ENCODE measurements around the gene PIEZO1. TPM values are rescaled to one million over a fixed set of nuclear protein-coding genes. Genes with fewer than 3 reads are reported as not detected.

Gene PIEZO1
- total and polyA plus RNA-seq, 9 of the 15 experiments (the other 6 are each of a cell fraction or from before 2014, with no cell fraction given) = 3.6 to 432 (median 131) TPM

DNA sequence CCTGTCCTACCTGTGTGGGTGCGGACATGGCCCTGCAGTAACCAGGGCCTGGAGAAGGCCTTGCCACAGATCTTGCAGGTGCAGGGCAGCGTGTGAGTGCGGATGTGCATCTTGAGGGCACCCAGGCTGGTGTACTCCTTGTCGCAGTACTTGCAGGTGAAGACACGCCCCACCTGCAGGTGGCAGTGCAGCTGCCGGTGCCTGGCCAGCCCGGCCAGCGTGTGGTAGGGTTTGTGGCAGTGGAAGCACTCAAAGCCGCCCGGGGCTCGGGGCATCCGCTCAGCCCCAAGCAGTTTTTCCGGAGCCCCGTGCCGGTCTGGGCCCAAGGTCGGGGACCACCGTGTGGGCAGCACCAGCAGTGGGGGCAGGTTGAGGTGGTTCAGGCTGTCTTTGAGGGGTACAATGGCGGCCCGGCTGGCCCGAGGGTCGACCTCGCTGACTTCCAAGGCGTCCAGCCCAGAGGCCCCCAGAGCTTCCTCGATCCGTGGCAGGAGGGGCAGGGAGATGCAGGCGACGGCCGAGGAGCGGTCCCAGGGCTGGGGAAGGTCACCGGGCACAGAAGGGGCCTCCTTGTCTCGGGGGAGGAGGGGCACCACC is 103.8 kb downstream of the PIEZO1 start (continued):
- TF ChIP-seq, protein P1, sequence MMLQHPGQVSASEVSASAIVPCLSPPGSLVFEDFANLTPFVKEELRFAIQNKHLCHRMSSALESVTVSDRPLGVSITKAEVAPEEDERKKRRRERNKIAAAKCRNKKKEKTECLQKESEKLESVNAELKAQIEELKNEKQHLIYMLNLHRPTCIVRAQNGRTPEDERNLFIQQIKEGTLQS (IDR thresholded peaks at IDR 0.05) = no peak
- TF ChIP-seq, protein P1 (CRISPR knock-in tag; conservative IDR thresholded peaks at IDR 0.05) = no peak
- TF ChIP-seq BCOR (IDR thresholded peaks at IDR 0.05) = no peak
- no peak for TF ChIP-seq FUS (optimal IDR thresholded peaks at IDR 0.05; ENCODE audit: low read depth, low read length)
- TF ChIP-seq, protein P2, sequence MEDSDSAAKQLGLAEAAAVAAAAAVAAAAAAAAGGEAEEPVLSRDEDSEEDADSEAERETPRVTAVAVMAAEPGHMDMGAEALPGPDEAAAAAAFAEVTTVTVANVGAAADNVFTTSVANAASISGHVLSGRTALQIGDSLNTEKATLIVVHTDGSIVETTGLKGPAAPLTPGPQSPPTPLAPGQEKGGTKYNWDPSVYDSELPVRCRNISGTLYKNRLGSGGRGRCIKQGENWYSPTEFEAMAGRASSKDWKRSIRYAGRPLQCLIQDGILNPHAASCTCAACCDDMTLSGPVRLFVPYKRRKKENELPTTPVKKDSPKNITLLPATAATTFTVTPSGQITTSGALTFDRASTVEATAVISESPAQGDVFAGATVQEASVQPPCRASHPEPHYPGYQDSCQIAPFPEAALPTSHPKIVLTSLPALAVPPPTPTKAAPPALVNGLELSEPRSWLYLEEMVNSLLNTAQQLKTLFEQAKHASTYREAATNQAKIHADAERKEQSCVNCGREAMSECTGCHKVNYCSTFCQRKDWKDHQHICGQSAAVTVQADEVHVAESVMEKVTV (CRISPR knock-in tag; IDR thresholded peaks at IDR 0.05) = no peak
- 0 out of 2 replicates have a peak, but pooled peaks have one; percentile 47 for TF ChIP-seq MTA3 (IDR thresholded peaks at IDR 0.05; ENCODE audit: borderline replicate concordance)
- TF ChIP-seq, protein P3, sequence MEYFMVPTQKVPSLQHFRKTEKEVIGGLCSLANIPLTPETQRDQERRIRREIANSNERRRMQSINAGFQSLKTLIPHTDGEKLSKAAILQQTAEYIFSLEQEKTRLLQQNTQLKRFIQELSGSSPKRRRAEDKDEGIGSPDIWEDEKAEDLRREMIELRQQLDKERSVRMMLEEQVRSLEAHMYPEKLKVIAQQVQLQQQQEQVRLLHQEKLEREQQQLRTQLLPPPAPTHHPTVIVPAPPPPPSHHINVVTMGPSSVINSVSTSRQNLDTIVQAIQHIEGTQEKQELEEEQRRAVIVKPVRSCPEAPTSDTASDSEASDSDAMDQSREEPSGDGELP (CRISPR knock-in tag; IDR thresholded peaks at IDR 0.05; ENCODE audit: borderline replicate concordance) = no peak; the same call in 1 of the 2 replicates
- TF ChIP-seq NCOA2 (IDR thresholded peaks at IDR 0.05; ENCODE audit: partially characterized antibody in 2 of 2) = no peak
- no peak for TF ChIP-seq CREB1 (IDR thresholded peaks at IDR 0.05)
- TF ChIP-seq CREB1 (CRISPR knock-in tag; IDR thresholded peaks at IDR 0.05) = no peak
- TF ChIP-seq ZSCAN29 (IDR thresholded peaks at IDR 0.05) = no peak
- TF ChIP-seq KAT8 (IDR thresholded peaks at IDR 0.05; ENCODE audit: low read depth) = no peak
- no peak for TF ChIP-seq SRSF1 (IDR thresholded peaks at IDR 0.05; ENCODE audit: low read depth, low read length)
- no peak for TF ChIP-seq BMI1 (IDR thresholded peaks at IDR 0.05; ENCODE audit: low read length)
- TF ChIP-seq HDAC1 (IDR thresholded peaks at IDR 0.05) = no peak
- no peak for TF ChIP-seq ZNF12 (CRISPR knock-in tag; IDR thresholded peaks at IDR 0.05)
- TF ChIP-seq SPI1 (IDR thresholded peaks at IDR 0.05; ENCODE audit: borderline replicate concordance, low read depth, low read length) = no peak
- 0 out of 2 replicates have a peak, but pooled peaks have one; percentile 16 for TF ChIP-seq JUND (IDR thresholded peaks at IDR 0.05; ENCODE audit: borderline replicate concordance, low read depth, low read length)
- TF ChIP-seq JUND (tag; IDR thresholded peaks at IDR 0.05; ENCODE audit: borderline replicate concordance, low read depth, low read length) = no peak
- TF ChIP-seq HSF4 (CRISPR knock-in tag; IDR thresholded peaks at IDR 0.05; ENCODE audit: borderline replicate concordance) = no peak
- TF ChIP-seq, protein P4, sequence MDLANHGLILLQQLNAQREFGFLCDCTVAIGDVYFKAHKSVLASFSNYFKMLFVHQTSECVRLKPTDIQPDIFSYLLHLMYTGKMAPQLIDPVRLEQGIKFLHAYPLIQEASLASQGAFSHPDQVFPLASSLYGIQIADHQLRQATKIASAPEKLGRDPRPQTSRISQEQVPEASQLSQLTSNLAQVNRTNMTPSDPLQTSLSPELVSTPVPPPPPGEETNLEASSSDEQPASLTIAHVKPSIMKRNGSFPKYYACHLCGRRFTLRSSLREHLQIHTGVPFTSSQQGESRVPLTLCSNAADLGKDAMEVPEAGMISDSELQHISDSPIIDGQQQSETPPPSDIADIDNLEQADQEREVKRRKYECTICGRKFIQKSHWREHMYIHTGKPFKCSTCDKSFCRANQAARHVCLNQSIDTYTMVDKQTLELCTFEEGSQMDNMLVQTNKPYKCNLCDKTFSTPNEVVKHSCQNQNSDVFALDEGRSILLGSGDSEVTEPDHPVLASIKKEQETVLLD (IDR thresholded peaks at IDR 0.05) = peak; percentile 22; the same call in 1 of the 2 replicates
- TF ChIP-seq RB1 (IDR thresholded peaks at IDR 0.05; ENCODE audit: low read depth) = peak; percentile 48
- TF ChIP-seq, protein P5, sequence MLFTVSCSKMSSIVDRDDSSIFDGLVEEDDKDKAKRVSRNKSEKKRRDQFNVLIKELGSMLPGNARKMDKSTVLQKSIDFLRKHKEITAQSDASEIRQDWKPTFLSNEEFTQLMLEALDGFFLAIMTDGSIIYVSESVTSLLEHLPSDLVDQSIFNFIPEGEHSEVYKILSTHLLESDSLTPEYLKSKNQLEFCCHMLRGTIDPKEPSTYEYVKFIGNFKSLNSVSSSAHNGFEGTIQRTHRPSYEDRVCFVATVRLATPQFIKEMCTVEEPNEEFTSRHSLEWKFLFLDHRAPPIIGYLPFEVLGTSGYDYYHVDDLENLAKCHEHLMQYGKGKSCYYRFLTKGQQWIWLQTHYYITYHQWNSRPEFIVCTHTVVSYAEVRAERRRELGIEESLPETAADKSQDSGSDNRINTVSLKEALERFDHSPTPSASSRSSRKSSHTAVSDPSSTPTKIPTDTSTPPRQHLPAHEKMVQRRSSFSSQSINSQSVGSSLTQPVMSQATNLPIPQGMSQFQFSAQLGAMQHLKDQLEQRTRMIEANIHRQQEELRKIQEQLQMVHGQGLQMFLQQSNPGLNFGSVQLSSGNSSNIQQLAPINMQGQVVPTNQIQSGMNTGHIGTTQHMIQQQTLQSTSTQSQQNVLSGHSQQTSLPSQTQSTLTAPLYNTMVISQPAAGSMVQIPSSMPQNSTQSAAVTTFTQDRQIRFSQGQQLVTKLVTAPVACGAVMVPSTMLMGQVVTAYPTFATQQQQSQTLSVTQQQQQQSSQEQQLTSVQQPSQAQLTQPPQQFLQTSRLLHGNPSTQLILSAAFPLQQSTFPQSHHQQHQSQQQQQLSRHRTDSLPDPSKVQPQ (CRISPR knock-in tag; IDR thresholded peaks at IDR 0.05; ENCODE audit: borderline replicate concordance) = no peak
